ENCODE results near the gene GPSM3. TPM values are rescaled to one million over a fixed set of nuclear protein-coding genes. Genes with fewer than 3 reads are reported as not detected.
"Not testable (repeated sequence)": the region's sequence is repeated elsewhere in the genome, so short reads cannot be mapped to it uniquely, and the experiment has no call there.

The GPSM3 gene
- total and polyA plus RNA-seq, 11 donors: 1.6 to 41.0 (median 3.8) TPM

DNA sequence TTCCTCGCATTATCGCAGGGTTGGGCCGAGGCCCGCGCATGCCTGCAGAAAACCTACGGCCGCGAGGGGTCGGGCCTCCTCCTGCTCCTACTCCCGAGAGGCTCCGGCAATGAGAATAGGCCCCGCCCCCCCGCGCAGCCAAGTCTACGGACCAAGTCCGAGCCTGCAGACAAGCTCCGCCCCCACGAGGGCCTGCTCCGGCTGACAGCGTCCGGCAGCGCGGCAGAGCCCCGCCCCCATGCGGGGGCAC, 3.1 kb upstream of the GPSM3 start:
- H3K4me1 ChIP-seq: peaks cover 7 to 61% (median 39%) of the 10 kb centered on the region in 12 donors
- peak; percentile 100 for DNase-seq
- peak in 3 of 4 donors; percentile 85 to 93 (median 86) for ATAC-seq
- H3K4me3 ChIP-seq: peak overlapping the region in 10 of 12 donors; percentile 65 to 93 (median 76)
- H3K36me3 ChIP-seq: peaks cover 0 to 17% (median 0%) of the 10 kb centered on the region in 9 donors
- intact Hi-C loops (cut with DNase I): loop anchor here in 5 of 10 donors (1.0 to 10.0 kb wide), 9 partner anchors 17 to 1009 kb away; partner anchors contain the start of genes ATF6B (in 2 of the 5), RNF5 (in 2 of the 5), FKBPL (in 1 of the 5) and HSD17B8 (in 1 of the 5)
- no peaks in the 10 kb centered on the region for H3K9me3 ChIP-seq
- peak overlapping the region; percentile 92 to 100 (median 100) for H3K27ac ChIP-seq
- H3K27me3 ChIP-seq: no peaks in the 10 kb centered on the region
- TF ChIP-seq, protein P1, sequence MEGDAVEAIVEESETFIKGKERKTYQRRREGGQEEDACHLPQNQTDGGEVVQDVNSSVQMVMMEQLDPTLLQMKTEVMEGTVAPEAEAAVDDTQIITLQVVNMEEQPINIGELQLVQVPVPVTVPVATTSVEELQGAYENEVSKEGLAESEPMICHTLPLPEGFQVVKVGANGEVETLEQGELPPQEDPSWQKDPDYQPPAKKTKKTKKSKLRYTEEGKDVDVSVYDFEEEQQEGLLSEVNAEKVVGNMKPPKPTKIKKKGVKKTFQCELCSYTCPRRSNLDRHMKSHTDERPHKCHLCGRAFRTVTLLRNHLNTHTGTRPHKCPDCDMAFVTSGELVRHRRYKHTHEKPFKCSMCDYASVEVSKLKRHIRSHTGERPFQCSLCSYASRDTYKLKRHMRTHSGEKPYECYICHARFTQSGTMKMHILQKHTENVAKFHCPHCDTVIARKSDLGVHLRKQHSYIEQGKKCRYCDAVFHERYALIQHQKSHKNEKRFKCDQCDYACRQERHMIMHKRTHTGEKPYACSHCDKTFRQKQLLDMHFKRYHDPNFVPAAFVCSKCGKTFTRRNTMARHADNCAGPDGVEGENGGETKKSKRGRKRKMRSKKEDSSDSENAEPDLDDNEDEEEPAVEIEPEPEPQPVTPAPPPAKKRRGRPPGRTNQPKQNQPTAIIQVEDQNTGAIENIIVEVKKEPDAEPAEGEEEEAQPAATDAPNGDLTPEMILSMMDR (IDR thresholded peaks at IDR 0.05): peak; percentile 48 to 73 (median 56)
- no peak for TF ChIP-seq POLR2A (IDR thresholded peaks at IDR 0.05)
- WGBS, 4 donors: 0 to 1% (median 0%) methylated on average over 18 to 25 of the region's 25 CpGs

DNA sequence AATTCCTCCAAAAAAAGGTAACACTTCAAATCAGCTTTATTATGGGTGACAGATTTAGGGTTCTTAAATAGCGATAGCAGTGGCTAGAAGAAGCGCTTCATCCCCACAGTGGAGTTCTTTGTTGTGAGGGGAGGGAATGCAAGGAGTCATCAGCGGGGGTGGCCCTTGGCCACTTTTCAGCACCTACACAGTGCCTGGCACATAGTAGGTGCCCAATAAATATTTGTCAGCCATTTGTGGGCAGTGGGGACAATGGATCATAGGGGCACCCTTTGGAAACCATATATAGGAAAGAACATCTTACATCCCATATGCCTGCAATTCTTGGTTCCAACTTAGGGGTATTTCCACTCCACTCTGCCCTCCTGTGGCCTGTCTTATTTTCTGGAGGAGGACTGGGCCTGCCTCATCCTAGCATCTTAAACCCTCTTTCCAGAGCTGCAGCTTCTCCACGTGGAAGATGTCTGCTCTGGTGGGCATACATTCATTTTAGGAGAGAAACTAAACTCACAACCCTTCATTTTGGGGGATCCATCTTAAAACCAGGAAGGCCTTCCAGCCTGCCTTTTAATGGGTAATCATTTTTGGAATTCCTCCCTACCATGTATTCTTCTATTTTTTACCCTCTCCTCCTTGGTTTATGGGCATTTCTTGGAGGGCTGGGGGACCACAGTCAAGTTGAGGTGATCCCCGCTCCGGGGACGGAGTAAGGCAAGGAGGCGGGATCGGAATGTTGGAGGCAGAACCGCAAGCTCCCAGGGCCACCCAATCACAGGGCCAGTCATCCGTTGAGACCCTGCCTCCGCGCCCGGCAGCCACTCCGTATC, 2.6 kb upstream of the GPSM3 start:
- Histone ChIP-seq H3K4me1 (peaks cover 7 to 63% (median 41%) of the 10 kb centered on the region in 12 donors), H3K9me3 (no peaks in the 10 kb centered on the region), H3K4me3 (peak overlapping the region in 11 of 12 donors; percentile 9 to 85 (median 50)), H3K36me3 (peaks cover 0 to 17% (median 0%) of the 10 kb centered on the region in 9 donors), H3K27ac (peak overlapping the region; percentile 80 to 100 (median 98)), H3K27me3 (no peaks in the 10 kb centered on the region)
- intact Hi-C loops (cut with DNase I): loop anchor here in 6 of 10 donors (1.0 to 10.0 kb wide), 10 partner anchors 17 to 1010 kb away; partner anchors contain the start of genes ATF6B (in 3 of the 6), RNF5 (in 2 of the 6), FKBPL (in 1 of the 6) and HSD17B8 (in 1 of the 6)
- ATAC-seq: peak in 2 of 4 donors; percentile 86
- DNase-seq: peak in 2 of 5 donors; percentile 28 to 43
- 17 to 18% (median 18%) methylated on average over 15 of the region's 15 CpGs for WGBS, 4 donors
- TF ChIP-seq POLR2A (IDR thresholded peaks at IDR 0.05): peak; percentile 78 to 93
- TF ChIP-seq, protein P1 (IDR thresholded peaks at IDR 0.05): peak in 8 of 12 donors; percentile 6 to 57 (median 36)

DNA sequence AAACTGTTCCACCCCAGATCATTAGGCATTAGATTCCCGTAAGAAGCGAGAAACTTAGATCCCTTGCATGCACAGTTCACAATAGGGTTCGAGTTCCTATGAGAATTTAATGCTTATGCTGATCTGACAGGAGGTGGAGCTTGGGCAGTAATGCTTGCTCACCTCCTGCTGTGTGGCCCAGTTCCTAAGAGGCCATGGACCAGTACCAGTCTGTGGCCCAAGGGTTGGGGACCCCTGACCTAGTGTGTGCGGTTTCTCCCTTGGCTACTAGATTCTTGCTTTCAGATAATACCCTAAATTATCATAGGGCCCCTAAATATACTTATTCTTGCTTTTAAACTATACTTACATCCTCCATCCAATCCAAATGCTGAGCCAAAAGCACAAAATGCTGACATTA, 1.9 kb upstream of the GPSM3 start:
- intact Hi-C loops (cut with DNase I): loop anchor here in 4 of 10 donors (2.0 to 10.0 kb wide), 4 partner anchors 66 to 1010 kb away; partner anchors contain the start of genes ATF6B (in 3 of the 4), HSD17B8 (in 1 of the 4), RING1 (in 1 of the 4) and RXRB (in 1 of the 4)
- H3K27me3 ChIP-seq: no peaks in the 10 kb centered on the region
- no peaks in the 10 kb centered on the region for H3K9me3 ChIP-seq
- peaks cover 0 to 17% (median 0%) of the 10 kb centered on the region in 9 donors for H3K36me3 ChIP-seq
- 89 to 96% (median 93%) methylated on average over 4 of the region's 4 CpGs for WGBS, 4 donors
- no peak for DNase-seq
- no peak overlapping the region for H3K4me3 ChIP-seq
- TF ChIP-seq, protein P1 (IDR thresholded peaks at IDR 0.05): no peak
- TF ChIP-seq POLR2A (IDR thresholded peaks at IDR 0.05): no peak
- peak overlapping the region; percentile 80 to 100 (median 98) for H3K27ac ChIP-seq
- ATAC-seq: no peak
- H3K4me1 ChIP-seq: peaks cover 7 to 63% (median 41%) of the 10 kb centered on the region in 12 donors

DNA sequence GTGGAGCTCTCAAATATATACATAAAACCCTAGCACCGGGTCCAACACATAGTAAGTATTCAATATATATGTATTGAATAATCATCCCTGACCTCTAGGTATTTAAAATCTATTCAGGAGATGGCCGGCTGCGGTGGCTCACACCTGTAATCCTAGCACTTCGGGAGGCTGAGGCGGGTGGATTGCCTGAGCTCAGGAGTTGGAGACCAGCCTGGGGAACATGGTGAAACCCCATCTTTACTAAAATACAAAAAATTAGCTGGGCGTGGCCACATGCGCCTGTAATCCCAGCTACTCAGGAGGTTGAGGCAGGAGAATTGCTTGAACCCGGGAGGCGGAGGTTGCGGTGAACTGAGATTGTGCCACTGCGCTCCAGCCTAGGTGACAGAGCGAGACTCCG, 653 bp upstream of the GPSM3 start:
- peak overlapping the region; percentile 44 to 100 (median 96) for H3K27ac ChIP-seq
- peaks cover 0 to 11% (median 0%) of the 10 kb centered on the region in 9 donors for H3K36me3 ChIP-seq
- intact Hi-C loops (cut with DNase I): loop anchor here in 3 of 10 donors (5.0 to 10.0 kb wide), 3 partner anchors 66 to 1012 kb away; partner anchors contain the start of genes ATF6B (in 1 of the 3), HSD17B8 (in 1 of the 3), RING1 (in 1 of the 3) and RXRB (in 1 of the 3)
- WGBS, 4 donors: 77 to 84% (median 81%) methylated on average over 13 of the region's 13 CpGs
- not testable (repeated sequence) for ATAC-seq, H3K27me3 ChIP-seq, H3K9me3 ChIP-seq, DNase-seq
- H3K4me3 ChIP-seq: peak overlapping the region in 6 of 12 donors; percentile 26 to 93 (median 56)
- peaks cover 7 to 73% (median 50%) of the 10 kb centered on the region in 12 donors for H3K4me1 ChIP-seq
